ENCODE measurements around the gene DENND1B.
"Not testable (repeated sequence)": the region's sequence is repeated elsewhere in the genome, so short reads cannot be mapped to it uniquely, and the experiment has no call there.

Gene DENND1B

DNA sequence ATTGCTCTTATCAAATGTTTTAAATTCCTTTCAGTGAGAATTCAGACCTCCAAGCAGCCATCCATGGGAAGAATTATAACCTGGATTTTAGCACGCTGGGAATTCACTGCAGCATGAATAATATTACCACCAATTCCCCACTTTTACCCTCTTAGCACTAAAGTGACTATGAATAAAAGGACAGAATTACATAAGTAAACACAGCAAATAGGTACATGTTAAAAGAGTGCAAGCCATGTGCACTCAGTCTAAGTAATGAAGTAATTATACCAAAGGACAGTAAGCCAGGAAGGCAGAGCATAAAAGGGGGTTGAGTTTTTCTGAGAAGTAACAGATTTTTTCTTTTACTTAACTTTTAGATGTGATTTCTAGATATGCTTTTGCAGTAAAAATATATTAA, 176.3 kb downstream of the DENND1B start:
- no peak overlapping the region for H3K27ac Mint-ChIP-seq
- DNase-seq (no peak), ATAC-seq (replicated peaks) (no peak)
- H3K9me3 Mint-ChIP-seq: no peaks in the 10 kb centered on the region
- no peaks in the 10 kb centered on the region for H3K4me1 Mint-ChIP-seq
- no peak overlapping the region for H3K4me3 Mint-ChIP-seq
- no peaks in the 10 kb centered on the region for H3K36me3 Mint-ChIP-seq
- H3K27me3 Mint-ChIP-seq: no peaks in the 10 kb centered on the region

DNA sequence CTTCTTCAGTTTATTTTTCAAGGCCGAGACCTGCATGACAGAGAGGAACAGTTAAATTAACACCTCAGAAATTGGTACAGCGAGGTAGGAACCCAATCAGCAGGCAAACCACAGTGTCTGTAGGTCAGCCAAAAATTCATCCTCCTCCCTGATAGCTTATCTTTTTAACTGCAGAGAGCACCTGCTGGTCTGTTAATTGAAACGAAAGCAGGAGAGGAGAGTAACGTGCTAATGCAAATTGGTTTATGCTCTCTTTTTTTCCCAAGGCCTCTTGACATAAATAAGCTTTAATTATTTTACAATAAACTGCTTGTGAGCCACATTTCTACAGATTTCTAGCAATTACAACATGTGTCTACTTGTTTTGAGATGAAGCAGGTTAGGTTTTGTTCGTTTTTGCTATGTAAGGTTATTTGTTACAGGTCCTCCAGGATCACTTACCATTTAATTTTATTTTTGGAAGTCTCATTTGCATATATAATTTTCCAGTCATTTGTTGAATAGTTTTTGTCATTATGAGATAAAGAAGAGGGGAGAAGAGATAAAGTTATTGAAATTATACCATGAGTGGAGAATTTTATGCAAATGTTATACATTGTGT, 179.9 kb downstream of the DENND1B start:
- Mint-ChIP-seq H3K4me1 (no peaks in the 10 kb centered on the region), H3K27me3 (no peaks in the 10 kb centered on the region), H3K9me3 (no peaks in the 10 kb centered on the region), H3K36me3 (peaks cover 8 to 10% of the 10 kb centered on the region in 2 donors), H3K4me3 (no peak overlapping the region), H3K27ac (no peak overlapping the region)
- DNase-seq: no peak
- ATAC-seq (replicated peaks): no peak

DNA sequence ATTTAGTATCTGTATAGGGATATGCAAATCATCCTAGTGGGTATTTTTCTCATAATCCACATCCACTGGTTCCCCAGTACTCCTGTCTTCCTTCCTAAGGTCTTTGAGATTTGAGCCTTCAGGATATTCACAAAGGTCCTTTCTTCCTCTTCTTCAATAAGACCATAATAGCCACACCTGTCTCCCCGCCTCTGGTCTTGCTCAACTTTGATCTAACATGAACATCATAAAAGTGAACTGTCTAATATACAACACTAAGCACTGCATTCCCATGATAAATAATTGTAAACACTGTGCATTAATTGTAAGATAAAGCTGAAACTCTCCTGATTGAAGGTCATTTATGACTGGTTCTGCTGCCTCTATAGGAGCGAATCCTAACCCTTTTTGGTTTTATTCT, 184.6 kb downstream of the DENND1B start:
- no peaks in the 10 kb centered on the region for H3K27me3 Mint-ChIP-seq
- H3K9me3 Mint-ChIP-seq: no peaks in the 10 kb centered on the region
- DNase-seq (no peak), ATAC-seq (replicated peaks) (no peak)
- H3K36me3 Mint-ChIP-seq: peaks cover 15 to 16% of the 10 kb centered on the region in 2 donors
- H3K27ac Mint-ChIP-seq: no peak overlapping the region
- H3K4me1 Mint-ChIP-seq: no peaks in the 10 kb centered on the region
- no peak overlapping the region for H3K4me3 Mint-ChIP-seq

DNA sequence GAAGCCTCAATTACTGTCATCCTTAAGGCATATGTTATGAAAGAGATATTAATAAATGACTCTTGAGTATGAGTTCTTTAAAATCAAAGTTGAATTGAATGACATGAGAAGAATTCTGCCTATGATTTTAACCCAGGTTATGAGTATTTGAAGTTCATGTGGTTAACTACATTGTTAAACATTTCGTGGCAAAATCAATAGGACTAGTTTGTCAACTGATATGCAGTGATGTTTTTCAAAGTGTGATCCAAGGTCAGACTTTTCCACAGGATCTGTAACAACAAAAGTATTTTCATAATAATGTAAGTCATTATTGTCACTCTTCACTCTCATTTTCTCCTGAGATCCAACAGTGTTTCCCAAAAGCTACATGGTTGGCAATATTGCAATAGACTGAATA, 189.5 kb downstream of the DENND1B start:
- H3K27ac Mint-ChIP-seq: no peak overlapping the region
- H3K4me1 Mint-ChIP-seq: no peaks in the 10 kb centered on the region
- H3K36me3 Mint-ChIP-seq: peaks cover 13 to 15% of the 10 kb centered on the region in 2 donors
- DNase-seq (no peak), ATAC-seq (replicated peaks) (no peak)
- no peaks in the 10 kb centered on the region for H3K9me3 Mint-ChIP-seq
- H3K4me3 Mint-ChIP-seq: no peak overlapping the region
- H3K27me3 Mint-ChIP-seq: no peaks in the 10 kb centered on the region

DNA sequence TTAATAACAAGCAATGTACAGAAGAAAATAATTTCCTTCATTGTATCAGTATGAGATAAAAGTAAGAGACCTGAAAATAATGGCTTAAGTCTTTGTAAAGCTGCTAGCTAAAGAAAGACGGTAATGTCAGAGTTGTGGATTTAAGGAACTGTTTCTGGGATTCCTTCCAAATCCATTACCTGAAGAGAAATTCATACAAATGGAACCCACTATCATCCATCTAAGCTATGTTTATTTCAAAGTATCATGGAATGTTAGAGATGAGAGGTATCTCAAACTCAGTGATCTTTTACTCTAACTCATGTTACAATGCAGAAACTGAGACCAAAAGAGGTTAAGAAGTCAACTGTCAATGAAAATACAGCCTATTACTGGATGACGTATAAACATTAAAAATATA, 197.7 kb downstream of the DENND1B start:
- no peak for DNase-seq
- H3K4me1 Mint-ChIP-seq: no peaks in the 10 kb centered on the region
- no peak overlapping the region for H3K4me3 Mint-ChIP-seq
- H3K36me3 Mint-ChIP-seq: peaks cover 35 to 38% of the 10 kb centered on the region in 2 donors
- no peak overlapping the region for H3K27ac Mint-ChIP-seq
- no peaks in the 10 kb centered on the region for H3K27me3 Mint-ChIP-seq
- peaks cover 0 to 4% of the 10 kb centered on the region in 2 donors for H3K9me3 Mint-ChIP-seq
- ATAC-seq (replicated peaks): no peak

DNA sequence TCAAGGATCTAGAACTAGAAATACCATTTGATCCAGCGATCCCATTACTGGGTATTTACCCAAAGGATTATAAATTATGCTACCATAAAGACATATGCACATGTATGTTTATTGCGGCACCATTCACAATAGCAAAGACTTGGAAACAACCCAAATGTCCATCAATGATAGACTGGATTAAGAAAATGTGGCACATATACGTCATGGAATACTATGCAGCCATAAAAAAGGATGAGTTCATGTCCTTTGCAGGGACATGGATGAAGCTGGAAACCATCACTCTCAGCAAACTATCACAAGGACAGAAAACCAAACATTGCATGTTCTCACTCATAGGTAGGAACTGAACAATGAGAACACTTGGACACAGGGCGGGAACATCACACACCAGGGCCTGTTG, 199.7 kb downstream of the DENND1B start:
- H3K4me1 Mint-ChIP-seq; H3K27ac Mint-ChIP-seq; H3K4me3 Mint-ChIP-seq; ATAC-seq (replicated peaks); H3K9me3 Mint-ChIP-seq; DNase-seq; H3K27me3 Mint-ChIP-seq: not testable (repeated sequence)
- H3K36me3 Mint-ChIP-seq: peaks cover 44 to 52% of the 10 kb centered on the region in 2 donors

DNA sequence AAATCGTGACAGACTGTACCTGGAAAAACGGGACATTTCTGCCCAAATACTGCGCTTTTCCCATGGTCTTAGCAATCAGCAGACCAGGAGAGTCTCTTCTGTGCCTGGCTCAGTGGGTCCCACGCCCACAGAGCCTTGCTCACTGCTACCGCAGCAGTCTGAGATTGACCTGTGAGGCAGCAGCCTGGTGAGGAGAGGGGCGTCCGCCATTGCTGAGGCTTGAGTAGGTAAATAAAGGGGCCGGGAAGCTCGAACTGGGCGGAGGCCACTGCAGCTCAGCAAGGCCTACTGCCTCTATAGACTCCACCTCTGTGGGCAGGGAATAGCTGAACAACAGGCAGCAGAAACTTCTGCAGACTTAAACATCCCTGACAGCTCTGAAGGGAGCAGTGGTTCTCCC, 203.1 kb downstream of the DENND1B start:
- Mint-ChIP-seq H3K9me3 (peaks cover 12 to 17% of the 10 kb centered on the region in 2 donors), H3K27me3 (no peaks in the 10 kb centered on the region), H3K4me3 (no peak overlapping the region), H3K27ac (no peak overlapping the region), H3K36me3 (peaks cover 56 to 71% of the 10 kb centered on the region in 2 donors), H3K4me1 (no peaks in the 10 kb centered on the region)
- ATAC-seq (replicated peaks) (no peak), DNase-seq (no peak)

DNA sequence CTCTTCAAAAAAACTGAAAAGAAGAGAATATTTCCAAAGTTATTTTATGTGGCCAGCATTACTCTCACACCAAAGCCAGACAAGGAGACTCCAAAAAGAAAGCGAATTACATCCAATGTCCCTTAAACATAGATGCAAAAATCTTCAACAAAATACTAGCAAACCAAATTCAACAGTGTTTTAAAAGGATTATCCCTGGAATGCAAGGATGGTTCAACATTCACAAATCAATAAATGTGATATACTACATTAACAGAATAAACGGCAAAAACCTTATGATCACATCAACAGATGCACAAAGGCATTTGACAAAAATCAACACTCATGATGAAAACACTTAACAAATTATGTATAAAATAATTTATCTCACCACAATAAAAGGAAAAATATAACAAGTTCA, 207.8 kb downstream of the DENND1B start:
- Mint-ChIP-seq H3K4me1 (no peaks in the 10 kb centered on the region), H3K27me3 (no peaks in the 10 kb centered on the region), H3K27ac (no peak overlapping the region), H3K36me3 (peaks cover 43 to 57% of the 10 kb centered on the region in 2 donors), H3K4me3 (no peak overlapping the region), H3K9me3 (peaks cover 13 to 22% of the 10 kb centered on the region in 2 donors)
- DNase-seq: no peak
- no peak for ATAC-seq (replicated peaks)

DNA sequence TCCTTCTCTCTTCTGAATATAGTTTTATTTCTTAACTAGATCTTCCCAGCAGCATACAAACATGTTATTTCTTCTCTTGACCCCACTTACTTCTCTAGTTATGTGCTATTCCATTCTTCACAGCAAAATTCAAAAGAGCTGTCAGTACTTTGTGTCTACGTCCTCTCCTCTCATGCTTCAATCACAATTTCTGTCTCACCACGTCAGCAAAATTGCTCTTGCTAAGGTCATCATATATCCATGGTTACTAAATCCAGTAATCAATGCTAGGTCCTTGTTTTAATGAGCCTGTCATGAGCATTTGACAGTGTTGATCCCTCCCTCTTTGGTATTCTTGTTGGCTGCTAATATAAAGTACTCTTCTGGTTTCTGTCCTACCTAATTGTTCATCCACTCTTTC, 214.2 kb downstream of the DENND1B start:
- Mint-ChIP-seq H3K27me3 (no peaks in the 10 kb centered on the region), H3K4me3 (no peak overlapping the region), H3K9me3 (no peaks in the 10 kb centered on the region), H3K27ac (no peak overlapping the region), H3K36me3 (peaks cover 8 to 9% of the 10 kb centered on the region in 2 donors), H3K4me1 (no peaks in the 10 kb centered on the region)
- DNase-seq (no peak), ATAC-seq (replicated peaks) (no peak)

DNA sequence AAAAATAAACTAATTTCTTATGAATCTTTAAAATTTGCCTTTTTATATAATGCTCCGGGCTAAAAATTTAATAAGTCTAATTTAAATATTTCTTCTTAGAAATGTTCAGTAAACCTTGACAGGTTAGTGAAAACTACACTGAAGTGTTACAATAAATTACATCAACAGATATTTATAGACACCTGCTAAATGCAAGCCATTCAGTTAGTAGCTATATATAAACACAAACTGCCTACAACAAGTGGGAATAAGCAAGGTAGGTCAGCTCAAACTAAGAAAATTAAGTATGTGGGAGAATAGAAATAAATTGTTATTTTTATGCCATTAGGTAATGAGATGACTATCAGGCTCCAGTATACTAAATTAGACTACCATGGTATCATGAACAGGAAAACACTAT, 215.6 kb downstream of the DENND1B start:
- no peak overlapping the region for H3K4me3 Mint-ChIP-seq
- H3K27ac Mint-ChIP-seq: no peak overlapping the region
- H3K4me1 Mint-ChIP-seq: no peaks in the 10 kb centered on the region
- H3K27me3 Mint-ChIP-seq: no peaks in the 10 kb centered on the region
- no peak for DNase-seq
- peaks cover 9% of the 10 kb centered on the region in 2 donors for H3K36me3 Mint-ChIP-seq
- ATAC-seq (replicated peaks): no peak
- H3K9me3 Mint-ChIP-seq: no peaks in the 10 kb centered on the region

DNA sequence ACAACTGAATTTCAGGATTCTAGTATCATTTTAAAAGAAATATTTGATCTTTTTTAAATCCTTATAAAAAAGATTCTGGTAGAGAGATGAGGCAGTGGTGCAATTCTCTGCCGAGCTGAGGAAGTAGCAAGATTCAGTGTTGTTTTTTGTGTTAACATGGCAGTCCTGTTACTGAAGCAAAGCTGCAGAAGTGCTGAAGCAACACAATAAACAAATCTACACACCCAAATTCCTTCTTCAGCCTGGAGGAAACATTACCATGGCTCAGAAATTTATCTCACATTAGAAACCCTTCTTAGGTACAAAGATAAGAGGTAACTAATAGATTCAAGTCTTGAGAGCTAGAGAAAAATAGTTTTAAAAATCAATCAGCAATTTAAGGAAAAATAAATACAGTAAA, 216.0 kb downstream of the DENND1B start:
- Mint-ChIP-seq H3K36me3 (peaks cover 9% of the 10 kb centered on the region in 2 donors), H3K4me3 (no peak overlapping the region), H3K27me3 (no peaks in the 10 kb centered on the region), H3K9me3 (no peaks in the 10 kb centered on the region), H3K4me1 (no peaks in the 10 kb centered on the region), H3K27ac (no peak overlapping the region)
- no peak for DNase-seq
- ATAC-seq (replicated peaks): no peak

DNA sequence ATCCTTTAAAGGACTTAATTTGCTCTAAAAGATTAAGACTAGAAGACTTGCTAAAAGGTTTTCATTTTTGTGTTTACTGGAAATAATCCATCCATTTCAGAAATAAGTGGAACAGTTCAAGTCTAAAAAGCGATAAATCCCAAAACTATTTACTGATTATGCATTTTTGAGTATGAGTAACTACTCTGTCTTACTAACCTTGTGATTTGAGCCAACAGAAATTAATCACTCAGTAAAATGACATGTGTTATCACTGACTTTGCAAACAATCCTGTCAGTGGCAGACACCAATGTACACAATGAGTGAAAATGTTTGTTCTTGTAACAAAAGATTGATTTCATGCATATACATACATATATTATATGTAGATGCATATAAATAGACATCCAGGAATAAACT, 218.0 kb downstream of the DENND1B start:
- ATAC-seq (replicated peaks): no peak
- no peaks in the 10 kb centered on the region for H3K4me1 Mint-ChIP-seq
- H3K4me3 Mint-ChIP-seq: no peak overlapping the region
- H3K36me3 Mint-ChIP-seq: peaks cover 0 to 3% of the 10 kb centered on the region in 2 donors
- no peak for DNase-seq
- H3K27me3 Mint-ChIP-seq: no peaks in the 10 kb centered on the region
- no peaks in the 10 kb centered on the region for H3K9me3 Mint-ChIP-seq
- no peak overlapping the region for H3K27ac Mint-ChIP-seq

DNA sequence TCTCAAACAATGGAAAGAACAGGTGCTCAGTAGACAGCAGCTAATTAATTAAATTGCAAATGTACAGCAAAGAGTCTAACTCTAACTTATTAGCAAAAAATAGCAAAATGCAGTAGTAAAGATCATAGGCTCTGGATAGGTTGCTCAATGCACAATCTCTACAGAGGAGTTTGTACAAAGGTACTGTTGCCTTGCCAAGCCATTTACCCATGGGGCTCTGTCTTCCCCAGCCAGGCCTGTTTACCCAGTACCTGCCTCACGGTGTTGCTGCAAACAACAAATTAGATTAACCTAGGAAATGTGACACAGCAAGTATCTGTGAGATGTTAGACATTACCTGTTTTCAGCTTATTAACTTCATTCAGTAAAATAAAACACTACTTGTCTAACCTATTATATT, 222.0 kb downstream of the DENND1B start:
- no peaks in the 10 kb centered on the region for H3K27me3 Mint-ChIP-seq
- H3K4me1 Mint-ChIP-seq: no peaks in the 10 kb centered on the region
- peaks cover 3 to 5% of the 10 kb centered on the region in 2 donors for H3K36me3 Mint-ChIP-seq
- H3K4me3 Mint-ChIP-seq: no peak overlapping the region
- DNase-seq (no peak), ATAC-seq (replicated peaks) (no peak)
- no peaks in the 10 kb centered on the region for H3K9me3 Mint-ChIP-seq
- H3K27ac Mint-ChIP-seq: no peak overlapping the region

DNA sequence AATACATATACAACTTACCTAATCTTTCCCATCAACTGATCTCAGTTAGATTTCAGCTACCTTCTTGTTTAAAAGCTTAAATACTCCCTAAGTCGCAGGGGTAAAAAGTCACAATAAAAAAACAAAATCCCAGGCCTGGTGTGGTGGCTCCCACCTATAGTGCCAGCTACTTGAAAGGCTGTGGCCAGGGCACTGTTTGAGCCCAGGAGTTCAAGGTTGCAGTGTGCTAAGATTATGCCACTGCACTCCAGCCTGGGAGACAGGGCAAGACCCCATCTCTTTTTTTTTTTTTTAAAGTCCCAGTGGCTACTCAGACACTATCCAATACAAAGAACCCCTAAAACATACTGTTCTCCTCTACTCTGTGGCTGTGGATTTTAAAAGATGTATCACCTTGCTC, 228.3 kb downstream of the DENND1B start:
- ATAC-seq (replicated peaks) (no peak), DNase-seq (no peak)
- Mint-ChIP-seq H3K9me3 (no peaks in the 10 kb centered on the region), H3K4me3 (no peak overlapping the region), H3K4me1 (no peaks in the 10 kb centered on the region), H3K36me3 (peaks cover 11 to 18% of the 10 kb centered on the region in 2 donors), H3K27ac (no peak overlapping the region), H3K27me3 (no peaks in the 10 kb centered on the region)

DNA sequence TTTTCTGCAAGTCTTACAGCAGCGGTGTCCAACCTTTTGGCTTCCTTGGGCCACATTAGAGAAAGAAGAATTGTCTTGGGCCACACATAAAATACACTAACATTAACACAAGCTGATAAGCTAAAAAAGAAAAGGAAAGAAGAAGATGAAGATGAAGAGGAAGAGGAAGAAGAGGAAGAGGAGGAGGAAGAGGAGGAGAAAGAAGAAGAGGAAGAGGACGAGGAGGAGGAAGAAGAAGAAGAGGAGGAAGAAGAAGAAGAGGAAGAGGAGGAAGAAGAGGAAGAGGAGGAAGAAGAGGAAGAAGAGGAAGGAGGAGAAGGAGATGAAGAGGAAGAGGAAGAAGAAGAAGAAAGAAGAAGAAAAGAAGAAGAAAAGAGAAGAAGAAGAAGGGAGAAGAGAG, 230.7 kb downstream of the DENND1B start:
- no peaks in the 10 kb centered on the region for H3K27me3 Mint-ChIP-seq
- no peak overlapping the region for H3K27ac Mint-ChIP-seq
- no peaks in the 10 kb centered on the region for H3K9me3 Mint-ChIP-seq

DNA sequence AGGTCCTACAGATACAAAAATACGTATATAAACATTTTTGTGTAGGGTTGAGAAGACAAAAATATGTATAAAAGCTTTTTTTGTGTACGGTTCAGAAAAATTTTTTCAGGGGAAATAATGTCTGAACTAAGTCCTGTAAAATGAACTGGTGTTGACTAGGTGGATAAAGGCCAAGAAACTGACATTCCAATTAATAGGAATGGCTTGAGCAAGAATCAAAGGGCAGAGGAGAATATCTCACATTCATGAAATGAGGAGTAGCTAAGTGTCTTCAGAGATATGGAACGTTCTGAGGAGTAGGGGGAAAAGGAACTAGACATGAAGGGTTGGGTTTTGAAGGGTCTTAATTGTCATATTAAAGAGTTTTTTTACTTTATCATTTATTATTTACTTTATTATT, 231.2 kb downstream of the DENND1B start:
- Mint-ChIP-seq H3K36me3 (peaks cover 9 to 19% of the 10 kb centered on the region in 2 donors), H3K9me3 (no peaks in the 10 kb centered on the region), H3K27me3 (no peaks in the 10 kb centered on the region), H3K4me1 (no peaks in the 10 kb centered on the region), H3K4me3 (no peak overlapping the region), H3K27ac (no peak overlapping the region)
- ATAC-seq (replicated peaks) (no peak), DNase-seq (no peak)

More for the DNA sequence above, 230.7 kb downstream of the DENND1B start:
- ATAC-seq (replicated peaks): no peak
- H3K36me3 Mint-ChIP-seq: peaks cover 9 to 17% of the 10 kb centered on the region in 2 donors
- no peaks in the 10 kb centered on the region for H3K4me1 Mint-ChIP-seq
- DNase-seq: no peak
- H3K4me3 Mint-ChIP-seq: no peak overlapping the region

All from stimulated activated naive B cell treated with anti-CD40 and anti-IgM and Interleukin-4, amounts not matched to agents 10 μg/mL and 1 μg/mL and 100 μg/mL, for 72 hours (primary cell).